ENCODE results near the gene MAP2K2. TPM values are rescaled to one million over a fixed set of nuclear protein-coding genes. Genes with fewer than 3 reads are reported as not detected.
A peak's percentile ranks its signal among the peaks of the same experiment; 100 is the strongest.

Gene MAP2K2
- total RNA-seq, 1 donor from 2014 or later, result 106 TPM

- DNase-seq (ENCODE audit: low read depth in 2 of 2), result peak in 1 of 2 donors; percentile 36
These were observed 62.7 kb downstream of the MAP2K2 start for GRCh38 chr19:4061178-4061682.

DNA sequence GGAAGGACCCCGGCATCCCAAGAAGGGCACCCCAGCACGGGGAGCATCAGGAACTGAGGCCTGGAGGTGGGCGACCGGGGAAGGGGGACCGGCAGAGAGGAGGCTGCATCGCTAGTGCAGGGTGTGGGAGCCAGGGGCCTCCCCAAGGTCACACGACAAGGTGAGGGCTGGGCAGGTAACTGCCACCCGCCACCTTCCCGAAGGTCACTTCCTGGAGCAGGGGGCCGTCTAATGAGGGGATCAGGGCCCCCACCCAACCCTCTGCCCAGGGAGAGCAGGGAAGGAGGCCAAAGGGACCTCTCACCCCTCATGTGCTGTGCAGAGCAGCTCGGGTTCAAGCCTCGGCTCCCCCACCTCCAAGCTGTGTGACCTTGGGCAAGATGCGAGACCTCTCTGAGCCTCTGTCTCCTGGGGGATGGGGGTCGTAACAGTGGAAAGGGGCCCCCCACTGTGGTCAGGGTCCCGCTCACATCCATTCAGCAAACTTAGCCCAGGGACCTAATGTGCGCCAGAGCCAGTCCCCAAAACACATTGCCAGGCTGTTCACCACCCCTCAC lies 63.2 kb downstream of the MAP2K2 start:
- no peak for DNase-seq (ENCODE audit: low read depth in 2 of 2)

DNA sequence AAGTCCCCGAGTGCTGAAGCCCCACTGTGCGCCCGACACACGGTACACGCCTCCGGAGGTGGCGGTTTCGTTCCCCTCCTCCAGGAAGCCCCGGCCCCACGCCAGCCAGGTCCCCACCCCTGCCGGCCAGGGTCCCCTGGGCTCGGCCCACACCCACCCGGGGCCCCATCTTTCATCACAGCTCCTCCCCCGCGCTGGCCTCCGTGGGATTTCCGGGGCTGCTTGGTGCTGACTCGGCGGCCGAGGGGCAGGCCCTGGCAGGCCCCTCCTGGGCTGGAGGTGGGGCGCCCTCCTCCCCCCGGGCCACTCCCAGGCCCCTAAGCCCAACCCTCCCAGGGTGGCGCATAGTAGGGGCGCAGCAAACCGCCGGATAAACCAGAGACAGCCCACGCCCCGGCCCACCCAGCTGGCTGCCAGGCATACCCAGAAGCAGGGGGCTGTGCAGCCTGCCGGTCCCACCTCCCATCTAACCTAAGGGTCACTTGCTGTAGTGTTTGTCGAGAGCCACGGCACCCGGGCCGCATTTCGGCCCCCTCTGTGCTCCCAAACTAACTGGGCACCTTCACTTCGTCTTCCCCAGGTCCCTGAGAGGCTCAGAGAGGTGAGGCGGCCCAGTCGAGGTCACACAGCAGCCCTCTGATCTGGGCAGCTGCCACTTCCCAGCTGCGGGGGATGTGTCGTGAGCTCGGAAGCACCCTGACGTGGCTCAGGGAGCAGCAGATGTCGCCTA lies 63.9 kb downstream of the MAP2K2 start:
- no peak for DNase-seq (ENCODE audit: low read depth in 2 of 2)

DNA sequence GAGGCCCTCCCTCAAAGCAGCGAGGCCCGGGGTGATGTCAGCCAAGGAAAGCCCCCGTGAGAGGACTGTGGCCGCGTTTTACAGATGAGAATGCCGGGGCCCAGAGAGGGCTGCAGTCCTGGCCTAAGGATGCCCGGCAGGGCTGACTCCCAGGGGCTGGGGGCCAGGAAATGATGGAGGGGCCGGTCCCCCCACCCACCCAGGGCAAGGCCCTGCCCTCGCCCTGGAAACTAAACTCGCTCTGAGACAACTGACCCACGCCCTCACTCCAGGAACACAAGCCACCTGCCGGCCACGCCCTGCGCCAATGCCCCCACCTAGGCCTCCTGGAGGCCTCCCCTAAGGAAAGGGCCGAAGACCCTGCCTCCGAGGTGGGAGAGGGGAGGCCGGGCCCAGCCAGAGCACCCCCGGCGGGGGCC lies 64.5 kb downstream of the MAP2K2 start:
- DNase-seq (ENCODE audit: low read depth in 2 of 2), result no peak

- no peak for DNase-seq (ENCODE audit: low read depth in 2 of 2)
These were observed 65.0 kb downstream of the MAP2K2 start for GRCh38 chr19:4058693-4059452.

GRCh38 chr19:4057931-4058692 lies 65.8 kb downstream of the MAP2K2 start:
- peak; percentile 67 to 82 for DNase-seq (ENCODE audit: low read depth in 2 of 2)

GRCh38 chr19:4055209-4055552 lies 68.7 kb downstream of the MAP2K2 start:
- DNase-seq (ENCODE audit: low read depth in 2 of 2), result no peak

GRCh38 chr19:4054441-4055208 lies 69.3 kb downstream of the MAP2K2 start:
- no peak for DNase-seq (ENCODE audit: low read depth in 2 of 2)

DNA sequence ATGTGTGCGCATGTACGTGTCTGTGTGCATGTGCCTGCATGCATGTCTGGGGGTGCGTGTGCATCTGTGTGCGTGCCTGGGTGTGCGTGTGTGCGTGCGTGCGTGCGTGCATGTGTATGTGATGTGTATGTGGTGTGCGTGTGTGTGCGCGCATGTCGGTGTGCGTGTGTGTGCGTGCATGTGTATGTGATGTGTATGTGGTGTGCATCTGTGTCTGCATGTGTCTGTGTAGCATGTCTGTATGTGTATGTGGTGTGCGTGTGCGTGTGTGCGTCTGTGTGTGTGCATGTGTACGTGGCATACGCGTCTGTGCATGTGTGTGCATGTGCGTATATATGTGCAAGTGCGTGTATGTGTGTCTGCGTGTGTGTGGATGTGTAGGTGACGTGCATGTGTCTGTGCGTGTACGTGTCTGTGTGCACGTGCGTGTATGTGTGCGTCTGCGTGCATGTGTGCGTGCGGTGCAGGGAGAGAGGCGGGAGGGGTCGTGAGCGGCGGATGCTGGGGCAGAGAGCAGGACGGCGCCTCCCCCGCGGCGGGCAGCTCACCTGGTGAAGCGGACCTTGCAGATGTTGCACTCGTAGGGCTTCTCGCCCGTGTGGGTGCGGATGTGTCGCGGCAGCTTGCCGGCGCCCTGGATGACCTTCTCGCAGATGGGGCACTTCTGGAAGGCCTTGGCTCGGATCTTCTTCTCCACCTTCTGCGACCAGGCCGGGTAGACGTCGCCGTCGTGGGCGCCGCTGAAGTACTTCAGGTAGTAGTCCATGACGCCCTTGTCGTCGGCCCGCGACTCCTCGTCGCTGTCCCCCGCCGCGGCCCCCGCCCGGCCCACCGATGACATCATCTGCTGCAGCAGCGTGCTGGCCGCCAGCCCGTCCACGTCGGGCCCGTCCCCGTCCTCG lies 70.2 kb downstream of the MAP2K2 start:
- no peak for DNase-seq (ENCODE audit: low read depth in 2 of 2)

DNA sequence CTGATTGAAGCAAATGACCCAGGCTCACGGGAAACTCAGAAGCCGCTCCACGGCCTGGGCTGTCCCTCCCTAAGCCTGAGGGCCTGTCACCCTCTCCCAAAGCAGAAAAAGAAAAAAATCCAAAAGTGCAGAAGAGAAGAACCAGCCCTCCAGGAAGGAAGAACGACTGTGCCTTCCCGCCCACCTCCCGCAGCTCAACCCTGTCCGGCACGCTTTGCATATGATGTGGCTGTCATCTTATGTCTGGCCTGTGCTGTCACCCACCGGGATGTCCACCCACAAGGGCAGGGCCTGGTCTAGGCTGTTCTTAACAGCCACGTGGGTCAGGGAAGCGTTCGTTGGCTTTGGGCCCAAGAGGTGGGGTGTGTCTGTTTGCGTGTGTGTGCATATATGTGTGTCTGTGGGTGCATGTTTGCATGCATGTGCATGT lies 70.9 kb downstream of the MAP2K2 start:
- DNase-seq (ENCODE audit: low read depth in 2 of 2), result no peak

GRCh38 chr19:4052114-4052992 lies 71.6 kb downstream of the MAP2K2 start:
- DNase-seq (ENCODE audit: low read depth in 2 of 2), result peak in 1 of 2 donors; percentile 30

DNA sequence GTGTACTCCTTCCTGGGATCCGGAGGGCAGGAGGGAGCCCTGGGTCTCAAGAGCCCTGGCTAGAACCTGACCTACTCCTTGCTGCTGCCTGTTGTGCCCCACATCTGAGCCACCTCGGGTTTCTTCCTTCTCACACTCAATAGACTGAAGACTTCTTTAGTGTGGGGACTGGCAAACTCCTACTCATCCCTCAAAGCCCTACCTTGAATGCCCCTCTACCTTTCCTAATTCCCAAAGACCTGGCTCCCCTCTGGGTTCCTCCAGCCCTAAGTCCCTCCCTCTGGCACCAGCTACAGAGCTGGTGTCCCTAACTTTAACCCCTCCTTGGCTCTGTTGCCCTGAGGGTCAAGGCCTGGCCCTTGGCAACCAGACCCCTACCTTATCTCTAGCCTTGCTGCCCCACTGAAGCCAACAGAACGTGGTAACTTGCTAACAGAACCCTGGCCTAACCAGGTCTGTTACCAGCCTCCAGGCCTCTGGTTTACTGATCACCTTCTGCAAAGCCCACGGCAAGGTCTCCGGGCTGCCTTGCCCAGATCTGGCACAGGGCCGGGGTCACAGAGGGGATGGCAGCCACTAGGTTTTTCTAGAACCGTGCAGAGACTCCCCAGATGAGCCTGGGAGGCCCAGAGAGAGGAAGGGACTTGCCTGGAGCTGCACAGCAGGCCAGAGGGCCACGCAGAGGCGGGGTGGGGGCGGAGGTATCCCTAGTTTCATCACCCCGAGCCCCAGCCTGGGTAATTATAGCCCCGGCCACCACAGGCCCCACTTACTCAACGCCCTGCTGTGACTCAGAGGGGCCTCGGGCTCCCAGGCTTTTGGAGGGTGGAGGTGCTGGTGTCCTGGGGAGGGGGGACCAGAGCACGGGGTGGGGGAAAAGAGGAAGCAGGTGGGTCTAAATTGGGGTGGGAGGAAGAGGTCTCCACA lies 72.5 kb downstream of the MAP2K2 start:
- DNase-seq (ENCODE audit: low read depth in 2 of 2), result no peak

GRCh38 chr19:4049432-4049831 lies 74.5 kb downstream of the MAP2K2 start:
- no peak for DNase-seq (ENCODE audit: low read depth in 2 of 2)

DNA sequence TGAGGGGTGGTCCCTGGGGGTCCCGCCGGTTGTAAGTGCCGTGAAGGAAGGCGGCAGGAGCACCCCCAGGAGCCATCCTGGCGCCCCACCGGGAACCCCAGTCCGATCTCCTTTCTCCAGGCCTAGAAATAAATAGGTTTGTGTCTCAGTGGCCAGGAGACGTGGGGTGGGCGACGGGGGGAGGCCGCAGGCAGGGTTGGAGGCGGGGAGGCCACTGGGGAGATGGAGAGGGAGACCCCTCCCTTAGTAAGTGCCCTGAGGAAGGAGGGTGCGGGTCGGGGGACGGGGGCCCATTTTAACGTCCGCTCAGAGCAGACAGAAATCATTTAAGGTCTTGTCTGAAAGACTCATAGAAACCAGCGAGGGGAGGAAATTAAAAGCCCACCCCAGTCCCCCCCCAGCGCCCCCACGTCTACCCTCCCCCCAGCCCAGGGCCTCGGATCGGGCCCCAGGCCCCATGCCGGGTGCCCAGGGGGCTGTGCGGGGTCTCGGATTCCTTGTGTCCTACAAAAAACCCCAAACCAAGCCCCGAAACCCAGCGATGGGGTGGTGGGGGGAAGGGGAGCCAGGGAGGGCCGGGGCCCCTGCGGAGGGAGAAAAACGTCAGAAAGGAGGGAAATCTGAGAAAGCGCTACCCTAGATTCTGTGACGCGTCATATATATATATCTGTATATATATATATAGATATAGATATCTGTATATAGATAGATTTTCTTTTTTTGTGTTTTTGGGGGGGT lies 76.8 kb downstream of the MAP2K2 start:
- no peak for DNase-seq (ENCODE audit: low read depth in 2 of 2)

DNA sequence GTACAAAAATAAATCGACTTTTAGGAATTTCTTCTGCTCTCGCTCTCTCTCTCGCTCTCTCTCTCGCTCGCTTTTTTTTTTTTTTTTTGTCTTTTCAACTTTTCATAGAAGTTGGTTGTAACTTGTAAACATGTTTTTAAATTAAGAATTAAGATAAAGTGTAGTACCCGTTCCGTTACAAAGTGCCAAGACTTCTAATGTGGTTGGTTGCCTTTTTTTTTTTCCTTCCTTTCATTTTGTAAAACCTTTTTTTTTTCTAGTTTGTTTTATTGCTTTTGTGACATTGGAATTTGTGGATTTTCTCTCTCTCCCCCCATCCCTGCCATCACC lies 77.6 kb downstream of the MAP2K2 start:
- DNase-seq (ENCODE audit: low read depth in 2 of 2), result no peak

GRCh38 chr19:4045597-4046361 lies 78.1 kb downstream of the MAP2K2 start:
- no peak for DNase-seq (ENCODE audit: low read depth in 2 of 2)
